Chondrocyte (in vitro differentiated cells): ENCODE measurements around the gene NDUFA8. TPM values are rescaled to one million over a fixed set of nuclear protein-coding genes. Genes with fewer than 3 reads are reported as not detected.

Experiments
- DNase-seq: peaks from one replicate; pipeline ENCODE4 v3.0.0; 2021; ENCODE audit warnings: mixed read lengths, low spot score
- H3K27ac Mint-ChIP-seq: one replicate; pipeline ENCODE4 v1.8.0; 2021; ENCODE audit warnings: mild to moderate bottlenecking, moderate library complexity, mixed read lengths; ENCODE audit not compliant: unreplicated experiment
- H3K27me3 Mint-ChIP-seq: 2 replicates; pipeline ENCODE4 v1.8.0; 2021; ENCODE audit warnings: low read depth, mixed read lengths
- H3K36me3 Mint-ChIP-seq: 2 replicates; pipeline ENCODE4 v1.8.0; 2021; ENCODE audit warnings: low read depth, mixed read lengths
- H3K4me1 Mint-ChIP-seq: 2 replicates; pipeline ENCODE4 v1.8.0; 2021; ENCODE audit warnings: low read depth, mild to moderate bottlenecking, mixed read lengths
- H3K4me3 Mint-ChIP-seq: one replicate; pipeline ENCODE4 v1.8.0; 2021; ENCODE audit warnings: mild to moderate bottlenecking, moderate library complexity, mixed read lengths; ENCODE audit not compliant: unreplicated experiment
- H3K9me3 Mint-ChIP-seq: 2 replicates; pipeline ENCODE4 v1.8.0; 2021; ENCODE audit warnings: low read depth, mixed read lengths
- total RNA-seq: library from RNA; stranded (reverse); gene quantifications from 3 replicates; pipeline ENCODE4 v1.2.1, GENCODE V29; 2021
- TF ChIP-seq, protein P1 (sequence below): fragments of 200-600 bp; sonication (generic); IDR thresholded peaks from 2 replicates; pipeline ENCODE4 v1.5.0; 2021; ENCODE audit warnings: antibody characterized with exemption, mild to moderate bottlenecking, moderate library complexity

The NDUFA8 gene
- total RNA-seq, 1 donor from 2014 or later, result 47.9 TPM

DNA sequence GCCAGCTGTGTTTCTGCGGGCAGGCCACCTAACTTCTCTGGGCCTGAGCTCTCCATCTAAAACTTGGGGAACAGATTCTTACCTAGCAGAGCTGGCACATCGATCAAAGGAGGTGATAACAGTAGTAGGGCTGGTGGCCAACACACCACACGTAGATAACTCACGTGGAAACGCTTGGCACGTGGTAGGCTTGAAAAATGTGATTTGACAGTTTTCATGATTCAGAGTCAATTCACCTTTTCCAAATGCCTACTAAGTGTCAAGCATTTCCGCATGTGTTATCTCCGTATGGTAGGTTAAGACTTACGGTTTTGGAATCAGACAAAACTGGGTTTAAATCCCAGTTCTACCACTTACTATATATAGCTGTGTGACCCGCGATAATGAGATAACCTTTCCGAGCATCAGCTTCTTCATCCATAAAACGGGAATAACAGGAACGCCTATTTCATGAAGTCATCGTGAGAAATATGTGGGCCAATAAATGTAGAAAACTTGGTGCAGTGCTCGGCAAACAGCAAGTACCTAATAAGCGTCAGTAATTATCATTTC, 25.5 kb downstream of the NDUFA8 start:
- Mint-ChIP-seq H3K4me3 (no peak overlapping the region), H3K4me1 (peaks cover 14% of the 10 kb centered on the region), H3K36me3 (no peaks in the 10 kb centered on the region), H3K27ac (no peak overlapping the region), H3K27me3 (peaks cover 8% of the 10 kb centered on the region), H3K9me3 (no peaks in the 10 kb centered on the region)
- DNase-seq, result no peak
- TF ChIP-seq, protein P1, sequence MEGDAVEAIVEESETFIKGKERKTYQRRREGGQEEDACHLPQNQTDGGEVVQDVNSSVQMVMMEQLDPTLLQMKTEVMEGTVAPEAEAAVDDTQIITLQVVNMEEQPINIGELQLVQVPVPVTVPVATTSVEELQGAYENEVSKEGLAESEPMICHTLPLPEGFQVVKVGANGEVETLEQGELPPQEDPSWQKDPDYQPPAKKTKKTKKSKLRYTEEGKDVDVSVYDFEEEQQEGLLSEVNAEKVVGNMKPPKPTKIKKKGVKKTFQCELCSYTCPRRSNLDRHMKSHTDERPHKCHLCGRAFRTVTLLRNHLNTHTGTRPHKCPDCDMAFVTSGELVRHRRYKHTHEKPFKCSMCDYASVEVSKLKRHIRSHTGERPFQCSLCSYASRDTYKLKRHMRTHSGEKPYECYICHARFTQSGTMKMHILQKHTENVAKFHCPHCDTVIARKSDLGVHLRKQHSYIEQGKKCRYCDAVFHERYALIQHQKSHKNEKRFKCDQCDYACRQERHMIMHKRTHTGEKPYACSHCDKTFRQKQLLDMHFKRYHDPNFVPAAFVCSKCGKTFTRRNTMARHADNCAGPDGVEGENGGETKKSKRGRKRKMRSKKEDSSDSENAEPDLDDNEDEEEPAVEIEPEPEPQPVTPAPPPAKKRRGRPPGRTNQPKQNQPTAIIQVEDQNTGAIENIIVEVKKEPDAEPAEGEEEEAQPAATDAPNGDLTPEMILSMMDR, result no peak

DNA sequence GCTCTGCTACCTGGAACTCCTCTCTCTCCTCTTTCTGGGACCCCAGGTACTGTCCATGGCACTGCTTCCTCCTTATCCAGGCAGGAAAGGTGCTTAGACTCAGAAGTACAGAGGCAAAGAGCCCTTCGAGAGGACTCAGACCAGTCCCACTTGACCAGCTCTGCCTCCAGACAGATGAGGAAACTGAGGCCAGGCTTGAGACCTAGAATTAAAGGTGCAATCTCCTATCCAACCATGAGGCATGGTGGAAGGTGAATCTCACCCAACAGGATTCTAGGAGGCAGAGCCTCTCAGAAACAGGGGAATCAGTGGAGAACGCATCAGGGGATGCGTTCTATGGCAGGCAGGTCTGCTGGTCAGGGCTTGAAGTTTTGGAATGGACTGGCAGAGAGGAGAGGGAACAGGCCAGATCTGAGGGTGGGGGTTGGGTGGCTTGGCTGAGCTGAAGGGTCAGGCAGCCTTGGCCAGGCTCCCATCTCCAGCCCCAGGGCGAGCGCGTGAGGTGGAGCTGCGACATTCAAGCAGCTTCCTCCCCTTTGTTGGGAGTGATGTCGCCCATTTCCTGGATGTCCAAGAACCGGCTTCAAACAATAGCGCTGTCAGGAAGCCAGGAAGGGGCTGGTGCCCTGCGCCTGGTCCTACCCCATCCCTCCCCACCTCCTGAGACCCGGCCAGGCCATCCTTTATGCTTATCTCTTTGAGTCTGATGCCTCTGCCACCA, 26.2 kb downstream of the NDUFA8 start:
- H3K9me3 Mint-ChIP-seq, result no peaks in the 10 kb centered on the region
- no peaks in the 10 kb centered on the region for H3K36me3 Mint-ChIP-seq
- H3K27me3 Mint-ChIP-seq, result peaks cover 8% of the 10 kb centered on the region
- no peak for DNase-seq
- H3K27ac Mint-ChIP-seq, result no peak overlapping the region
- peaks cover 14% of the 10 kb centered on the region for H3K4me1 Mint-ChIP-seq
- TF ChIP-seq, protein P1, result no peak
- no peak overlapping the region for H3K4me3 Mint-ChIP-seq

DNA sequence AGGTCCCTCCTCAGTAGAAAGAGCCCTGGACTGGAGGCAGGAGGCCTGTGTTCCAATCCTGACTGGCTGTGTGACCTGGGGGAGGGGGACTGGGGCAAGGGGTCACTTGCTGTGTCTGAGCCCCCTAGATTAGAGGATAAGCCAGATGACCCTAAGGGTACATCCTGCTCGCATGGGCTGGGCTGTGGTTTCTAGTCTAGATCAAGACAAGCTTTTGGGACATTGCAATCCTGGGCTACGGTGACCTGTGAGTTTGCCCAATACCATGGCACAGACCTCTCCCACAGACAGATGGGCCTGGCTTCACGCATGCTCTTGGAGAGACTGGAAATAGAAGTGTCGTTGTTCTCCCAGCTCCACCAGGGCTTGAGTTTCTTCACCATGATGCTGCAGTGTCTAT, 27.0 kb downstream of the NDUFA8 start:
- Mint-ChIP-seq H3K4me3 (no peak overlapping the region), H3K27me3 (peaks cover 8% of the 10 kb centered on the region), H3K36me3 (no peaks in the 10 kb centered on the region), H3K9me3 (no peaks in the 10 kb centered on the region), H3K4me1 (peaks cover 14% of the 10 kb centered on the region), H3K27ac (no peak overlapping the region)
- no peak for DNase-seq
- TF ChIP-seq, protein P1, result no peak

DNA sequence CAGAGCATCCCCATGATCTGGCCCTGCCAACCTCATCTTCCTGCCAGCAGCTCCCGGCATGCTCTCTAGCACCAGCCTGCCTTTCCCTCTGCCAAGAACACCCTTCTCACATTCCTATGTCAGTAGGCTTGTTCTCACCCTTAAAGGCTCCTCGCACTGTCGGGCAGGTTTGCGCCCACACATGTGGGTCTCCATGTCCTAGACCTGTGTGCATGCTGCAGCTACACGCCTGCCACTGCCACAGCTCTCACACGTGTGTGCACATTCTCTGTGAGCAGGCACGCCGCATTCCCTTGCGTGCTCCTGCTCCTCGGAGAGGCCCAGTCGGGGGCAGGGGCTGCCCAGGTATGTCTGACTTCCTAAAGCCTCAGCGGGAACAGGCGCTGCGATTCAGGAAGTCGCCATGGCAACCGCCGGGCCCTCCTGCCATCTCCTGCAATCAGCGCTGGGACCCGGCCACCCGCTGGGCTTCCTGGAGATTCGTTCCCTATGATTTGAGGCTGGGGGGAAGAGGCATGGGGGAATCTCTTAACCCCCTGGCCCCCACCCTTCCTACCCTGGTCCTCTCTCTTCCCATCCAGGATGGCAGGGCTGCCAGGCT, 28.1 kb downstream of the NDUFA8 start:
- Mint-ChIP-seq H3K27me3 (peaks cover 6% of the 10 kb centered on the region), H3K4me1 (peaks cover 17% of the 10 kb centered on the region), H3K4me3 (no peak overlapping the region), H3K36me3 (no peaks in the 10 kb centered on the region), H3K27ac (no peak overlapping the region), H3K9me3 (no peaks in the 10 kb centered on the region)
- TF ChIP-seq, protein P1, result no peak
- DNase-seq, result no peak

DNA sequence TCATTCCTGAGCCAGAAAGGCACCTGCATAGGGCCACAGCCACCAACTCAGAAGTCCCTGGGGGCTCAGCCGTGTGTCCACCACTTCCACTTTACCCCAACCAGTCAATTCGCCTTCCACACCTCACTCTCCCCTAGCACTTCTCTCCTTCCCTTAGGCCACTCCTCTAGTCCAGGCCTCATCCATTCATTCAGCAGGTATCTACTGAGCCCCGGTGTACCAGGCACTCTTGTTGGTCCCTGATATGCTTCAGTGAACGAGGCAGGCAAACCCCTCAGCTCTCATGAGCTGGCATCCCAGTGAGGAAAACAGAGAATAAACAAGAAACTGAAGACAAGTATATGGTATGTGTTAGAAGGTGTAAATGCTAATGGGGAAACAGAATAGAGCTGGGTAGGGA, 28.7 kb downstream of the NDUFA8 start:
- peaks cover 9% of the 10 kb centered on the region for H3K27me3 Mint-ChIP-seq
- no peak for DNase-seq
- TF ChIP-seq, protein P1, result no peak
- H3K9me3 Mint-ChIP-seq, result no peaks in the 10 kb centered on the region
- H3K4me3 Mint-ChIP-seq, result no peak overlapping the region
- no peak overlapping the region for H3K27ac Mint-ChIP-seq
- H3K4me1 Mint-ChIP-seq, result peaks cover 23% of the 10 kb centered on the region
- H3K36me3 Mint-ChIP-seq, result no peaks in the 10 kb centered on the region
